Activated CD4-positive, CD25-positive, alpha-beta regulatory T cell treated with anti-CD3 and anti-CD28 coated beads, Interleukin-2, amount 50 U/mL, for 72 hours (primary cell): Measurements from ENCODE around the gene ERC1.

Experiments used
- DNase-seq: peaks from one replicate; pipeline ENCODE4 v3.0.0; 2021

The ERC1 gene

DNA sequence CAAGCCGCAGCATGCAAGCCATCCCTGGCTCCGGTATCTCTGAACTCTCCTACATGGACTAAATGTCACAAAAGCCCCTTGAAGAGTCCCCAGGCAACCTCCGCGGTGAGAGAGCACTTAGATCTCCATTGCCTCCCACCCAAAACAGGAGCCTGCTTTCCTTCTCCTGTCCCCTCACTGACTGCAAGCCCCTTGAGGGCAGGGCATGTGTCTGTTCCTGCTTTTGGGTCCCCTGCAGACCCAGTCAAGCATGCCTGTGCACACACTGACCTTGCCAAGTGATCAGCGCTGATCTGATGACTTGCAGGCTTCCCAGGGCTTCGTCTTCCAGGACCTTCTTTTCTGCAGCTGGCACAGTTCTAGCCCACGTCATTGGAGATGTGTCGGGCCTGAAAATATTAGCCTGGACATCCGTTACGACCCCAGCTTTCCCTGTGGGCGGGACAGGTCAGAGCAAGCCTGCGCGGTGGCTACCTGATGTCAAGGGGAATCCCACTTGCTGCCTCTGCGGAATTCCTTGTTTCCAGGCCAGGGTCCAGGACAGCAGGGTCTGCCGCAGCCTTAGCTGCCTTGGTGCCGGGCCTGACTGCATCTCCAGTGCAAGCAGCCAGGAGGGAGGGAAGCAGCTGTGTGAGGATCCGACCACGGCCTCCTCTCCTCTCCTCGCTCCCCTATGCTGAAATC is 510.8 kb downstream of the ERC1 start:
- DNase-seq, result no peak

DNA sequence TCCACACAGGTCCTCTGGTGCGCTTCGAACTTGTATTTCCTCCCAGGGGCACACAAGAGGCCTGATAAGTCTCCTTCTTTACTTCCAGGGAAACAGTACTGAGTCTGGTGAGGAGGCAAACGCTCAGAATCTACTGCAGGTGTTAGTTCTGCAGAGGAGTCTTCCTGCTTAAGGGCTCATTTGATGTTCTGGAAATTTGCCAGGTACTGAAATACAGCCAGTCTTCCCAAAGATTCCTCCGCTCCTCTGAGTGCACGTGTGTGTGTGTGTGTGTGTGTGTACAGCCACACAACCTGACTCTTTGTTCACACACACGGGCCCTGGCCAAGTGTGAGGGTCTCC is 511.3 kb downstream of the ERC1 start:
- no peak for DNase-seq

GRCh38 chr12:1502831-1503230 is 511.8 kb downstream of the ERC1 start:
- DNase-seq, result no peak

- no peak for DNase-seq
Observed at GRCh38 chr12:1503281-1503711, 512.3 kb downstream of the ERC1 start.

DNA sequence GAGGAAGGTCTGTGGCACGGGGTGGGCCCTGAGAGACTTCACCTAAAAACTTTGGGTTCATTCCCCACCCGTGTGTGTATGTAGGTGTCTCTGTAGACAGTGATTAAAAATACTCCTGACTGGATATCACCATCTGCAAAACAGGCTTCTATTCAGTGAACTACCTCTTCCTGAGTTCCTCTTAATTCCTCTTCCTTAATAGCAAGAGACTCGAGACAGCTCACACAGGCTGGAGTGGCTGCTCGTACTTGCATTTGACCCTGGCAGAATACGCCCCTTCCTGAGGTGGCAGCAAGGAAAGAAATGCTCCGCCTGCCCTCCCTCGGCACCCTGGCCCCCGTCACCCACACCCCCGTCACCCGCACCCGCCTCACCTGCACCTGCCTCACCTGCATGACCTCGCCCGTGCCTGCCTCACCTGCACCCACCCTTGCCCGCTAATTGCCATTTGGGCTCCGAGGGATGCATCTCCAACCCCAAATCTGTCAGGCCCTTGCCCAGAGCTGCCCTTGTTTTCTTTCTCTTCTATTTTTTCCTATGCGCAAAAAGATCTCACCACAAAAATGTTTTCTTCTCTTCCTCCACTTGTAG is 513.4 kb downstream of the ERC1 start:
- DNase-seq, result no peak

DNA sequence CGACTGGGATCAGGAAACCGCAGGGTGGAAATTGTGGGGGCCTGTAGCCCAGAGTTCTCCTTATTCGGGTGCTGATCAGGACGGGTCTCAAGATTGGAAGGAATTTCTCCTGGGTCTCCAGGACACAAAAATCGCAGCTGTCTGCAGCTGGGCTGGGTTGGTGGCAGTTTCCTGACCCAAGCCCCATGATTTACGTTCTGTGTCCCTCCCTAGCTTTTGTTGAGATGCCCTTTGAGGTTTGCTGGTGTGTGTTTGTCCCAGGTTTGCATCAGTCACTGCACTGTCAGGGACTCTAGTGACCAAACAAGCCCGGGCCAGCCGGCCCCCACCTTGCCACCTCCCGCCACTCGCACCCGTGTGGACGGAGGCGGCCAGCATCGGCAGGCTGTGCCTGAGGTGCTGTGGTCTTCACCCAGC is 513.9 kb downstream of the ERC1 start:
- DNase-seq, result no peak

- no peak for DNase-seq
Observed at GRCh38 chr12:1505576-1505975, 514.6 kb downstream of the ERC1 start.

GRCh38 chr12:1507308-1507707 is 516.3 kb downstream of the ERC1 start:
- no peak for DNase-seq

- DNase-seq, result no peak
Observed at GRCh38 chr12:1509413-1510052, 518.5 kb downstream of the ERC1 start.

- no peak for DNase-seq
Observed at GRCh38 chr12:1510056-1510812, 519.2 kb downstream of the ERC1 start.

DNA sequence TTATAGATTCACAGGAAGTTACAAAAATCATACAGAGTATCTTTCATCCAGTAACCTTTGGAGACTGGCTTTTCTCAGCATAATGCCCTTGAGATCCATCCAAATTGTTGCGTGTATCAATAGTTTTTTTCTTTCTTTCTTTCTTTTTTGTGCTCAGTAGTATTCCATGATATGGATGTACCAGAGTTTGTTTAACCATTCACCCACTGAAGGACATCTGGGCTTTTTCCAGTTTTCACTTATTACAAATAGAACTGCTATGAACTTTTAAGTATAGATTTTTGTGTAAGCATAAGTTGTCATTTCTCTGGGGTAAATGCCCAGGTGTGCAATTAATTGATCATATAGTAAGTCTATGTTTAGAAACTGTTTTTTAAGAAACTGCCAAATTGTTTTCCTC is 524.0 kb downstream of the ERC1 start:
- DNase-seq, result no peak

- DNase-seq, result no peak
Observed at GRCh38 chr12:1515428-1515827, 524.4 kb downstream of the ERC1 start.

DNA sequence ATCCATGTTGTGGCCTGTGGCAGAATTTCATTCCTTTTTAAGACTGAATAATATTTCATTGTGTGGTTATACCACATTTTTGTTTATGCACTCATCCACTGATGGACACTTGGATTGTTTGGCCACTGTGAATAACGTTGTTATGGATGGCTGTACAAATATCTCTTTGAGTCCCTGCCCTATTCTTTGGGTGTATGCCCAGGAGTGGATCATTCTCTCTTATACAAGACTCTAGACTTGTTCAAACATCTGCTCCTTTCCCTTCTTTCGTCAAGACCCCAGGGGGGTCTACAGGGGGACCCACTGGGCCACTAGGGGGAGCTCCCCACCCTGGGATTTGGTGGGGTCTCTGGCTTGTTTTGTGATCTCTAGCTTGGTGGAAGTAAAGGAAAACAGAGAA is 526.0 kb downstream of the ERC1 start:
- no peak for DNase-seq

DNA sequence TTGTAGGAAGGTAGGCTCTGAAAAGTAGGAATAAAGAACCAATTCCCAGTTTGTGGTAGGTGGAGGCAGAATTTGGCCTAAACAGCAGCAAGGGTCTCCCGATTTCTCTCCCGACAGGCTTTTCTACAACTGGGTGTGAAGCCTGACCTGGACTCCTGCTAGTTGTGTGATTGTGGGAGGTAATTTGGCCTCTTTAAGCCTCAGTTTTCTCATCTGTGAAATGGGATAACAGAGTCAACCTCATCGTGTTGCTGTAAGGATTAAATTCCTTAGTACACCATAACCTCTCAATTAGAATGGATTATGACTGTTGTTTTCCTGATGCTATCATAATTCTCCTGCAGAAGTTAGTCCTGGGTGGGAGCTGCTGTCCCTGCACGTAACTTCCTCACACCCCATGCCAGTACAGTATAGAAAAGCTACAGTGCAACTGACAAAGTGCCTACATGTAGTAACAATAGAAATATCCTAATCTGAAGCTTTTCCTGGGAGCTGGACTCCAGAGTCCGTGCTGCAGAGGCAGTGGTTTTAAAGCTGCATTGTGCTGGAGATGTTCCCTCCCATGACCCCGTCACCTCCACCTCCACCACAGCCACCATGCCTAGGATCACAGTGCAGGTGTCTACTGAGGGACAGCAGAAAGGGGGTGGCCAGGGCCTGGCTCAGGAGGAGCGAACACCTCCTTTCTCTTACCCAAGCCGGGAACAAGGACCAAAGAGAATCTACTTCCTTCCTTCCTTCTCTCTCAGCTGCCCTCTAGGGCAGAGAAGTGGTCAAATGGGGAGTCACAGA is 526.9 kb downstream of the ERC1 start:
- DNase-seq, result no peak

DNA sequence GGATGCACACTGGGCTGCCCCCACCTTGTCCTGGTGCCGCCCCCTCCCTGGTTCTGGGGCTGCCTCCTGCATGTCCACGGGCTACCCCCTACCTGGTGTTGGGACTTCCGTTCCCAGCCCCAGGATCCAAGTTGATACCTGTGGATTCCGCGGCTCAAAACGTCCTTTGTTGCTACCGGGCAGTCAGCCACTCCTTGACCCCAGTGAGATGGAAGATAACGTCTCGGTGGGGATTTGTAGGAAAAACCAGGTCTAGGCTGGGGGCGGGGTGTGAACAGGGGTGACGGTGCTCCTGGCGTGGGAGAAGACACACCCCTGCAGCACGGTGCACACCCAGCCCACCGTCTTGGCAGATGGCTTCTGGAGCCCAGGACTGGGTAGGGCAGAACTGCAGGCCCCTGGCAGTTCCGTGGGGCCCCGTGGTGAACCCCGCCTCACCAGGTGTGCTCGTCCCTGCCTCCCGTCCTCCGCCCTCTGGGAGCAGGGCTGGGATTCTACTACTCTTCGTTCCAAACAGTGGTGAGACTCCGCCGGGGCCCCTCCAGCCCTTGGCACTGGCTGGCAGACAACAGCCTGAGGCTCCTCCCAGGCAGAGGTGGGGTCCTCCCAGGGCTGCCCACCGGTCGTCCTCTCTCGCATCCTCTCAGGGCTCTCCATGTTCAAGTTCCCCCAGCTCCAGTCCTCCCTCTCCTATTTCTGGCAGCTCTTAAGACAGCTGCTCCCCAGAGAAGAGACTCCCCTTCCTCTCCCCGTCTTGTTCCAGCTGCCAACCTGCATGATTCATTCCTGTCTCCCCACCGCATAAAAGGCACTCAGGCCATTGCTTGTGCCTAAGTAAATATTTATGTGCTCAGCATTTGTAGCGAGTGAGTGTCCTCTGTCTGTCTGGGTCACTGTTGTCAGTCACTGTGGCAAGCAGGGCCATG is 527.8 kb downstream of the ERC1 start:
- DNase-seq, result no peak

GRCh38 chr12:1519642-1520041 is 528.6 kb downstream of the ERC1 start:
- DNase-seq, result no peak

DNA sequence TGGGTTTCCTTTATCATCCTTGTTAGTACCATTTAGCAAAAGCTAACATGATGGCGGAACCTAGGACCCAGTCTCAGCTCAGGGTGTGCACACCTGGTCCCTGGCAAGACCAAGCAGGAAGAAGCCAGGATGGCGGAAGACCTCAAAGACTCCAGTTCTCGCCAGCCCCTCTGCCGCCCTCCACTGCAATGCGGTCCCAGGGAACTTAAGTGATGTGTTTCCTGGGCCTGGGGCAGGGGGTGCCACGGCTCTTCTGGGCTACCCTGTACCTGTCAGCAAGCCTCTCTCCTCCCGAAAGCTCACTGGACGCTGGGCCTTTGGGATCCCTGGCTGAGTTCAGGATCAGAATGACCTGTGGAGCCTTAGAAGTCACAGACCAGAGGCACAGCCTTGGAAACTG is 532.0 kb downstream of the ERC1 start:
- DNase-seq, result no peak

- no peak for DNase-seq
Observed at GRCh38 chr12:1523558-1524050, 532.6 kb downstream of the ERC1 start.

GRCh38 chr12:1525858-1526257 is 534.8 kb downstream of the ERC1 start:
- no peak for DNase-seq

- no peak for DNase-seq
Observed at GRCh38 chr12:1527789-1528188, 536.8 kb downstream of the ERC1 start.

DNA sequence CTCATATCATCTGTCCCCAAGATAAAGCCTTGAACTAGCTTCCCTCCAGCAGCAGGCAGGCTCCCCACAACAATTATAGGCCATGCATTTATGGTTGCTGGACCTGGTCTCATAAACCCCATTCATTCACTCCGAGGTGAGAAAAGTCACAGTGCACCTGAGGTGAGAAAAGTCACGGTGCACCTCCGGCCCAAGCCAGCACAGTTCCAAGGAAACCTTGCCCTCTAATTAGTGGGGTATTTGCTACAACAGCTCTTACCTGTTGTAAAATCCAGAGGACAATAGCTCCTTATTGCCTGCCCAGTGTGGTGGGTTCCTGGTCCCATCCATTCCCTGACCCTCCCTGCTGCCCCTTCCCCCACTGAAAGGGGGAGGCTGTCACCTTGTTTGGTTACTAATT is 537.8 kb downstream of the ERC1 start:
- no peak for DNase-seq
